Brain microvascular endothelial cell (primary cell): ENCODE results near the gene CDV3.

Experiments
- DNase-seq: peaks from one replicate; pipeline ENCODE4 v3.0.0-alpha.2; 2020
- H3K27ac ChIP-seq: fragments of 250-450 bp; sonication (Bioruptor Pico); 2 replicates; pipeline ENCODE4 v1.5.1; 2020; ENCODE audit warnings: mild to moderate bottlenecking, moderate library complexity
- H3K27me3 ChIP-seq: fragments of 250-450 bp; sonication (Bioruptor Pico); replicated peaks from 2 replicates; pipeline ENCODE4 v1.5.1; 2020; ENCODE audit warnings: mild to moderate bottlenecking
- H3K36me3 ChIP-seq: fragments of 250-450 bp; sonication (Bioruptor Pico); replicated peaks from 2 replicates; pipeline ENCODE4 v1.5.1; 2020; ENCODE audit warnings: mild to moderate bottlenecking
- H3K4me3 ChIP-seq: 2 replicates; pipeline ENCODE4 v1.5.1; 2011; ENCODE audit warnings: low read depth, mild to moderate bottlenecking, control low read depth, low read length, moderate library complexity
- CTCF ChIP-seq: IDR thresholded peaks from 2 replicates; pipeline ENCODE4 v1.5.1; 2011; ENCODE audit warnings: low read depth, mild to moderate bottlenecking, moderate library complexity, low read length, control low read depth, inconsistent platforms; ENCODE audit errors: missing control alignments
- in situ Hi-C: cut with HindIII; loops from 2 replicates; pipeline ENCODE4 v1.10.0; 2017; ENCODE audit warnings: low sequenced_read_pairs, low pct_ligation_motif_present

The CDV3 gene

GRCh38 chr3:133591271-133591742 is 17.8 kb downstream of the CDV3 start:
- Histone ChIP-seq H3K27ac (peak overlapping the region; percentile 15), H3K4me3 (no peak overlapping the region)
- in situ Hi-C loops, result loop anchor here (25.0 kb wide), 1 partner anchor 104 kb away; no protein-coding TSS in a partner anchor

GRCh38 chr3:133592843-133593242 is 19.4 kb downstream of the CDV3 start:
- H3K4me3 ChIP-seq, result no peak overlapping the region
- H3K36me3 ChIP-seq, result peaks cover 17% of the 10 kb centered on the region
- no peak for TF ChIP-seq CTCF
- in situ Hi-C loops, result loop anchor here (25.0 kb wide), 1 partner anchor 106 kb away; no protein-coding TSS in a partner anchor
- no peaks in the 10 kb centered on the region for H3K27me3 ChIP-seq
- H3K27ac ChIP-seq, result no peak overlapping the region
- no peak for DNase-seq

More at GRCh38 chr3:133591271-133591742, 17.8 kb downstream of the CDV3 start:
- H3K36me3 ChIP-seq, result peaks cover 32% of the 10 kb centered on the region
- H3K27me3 ChIP-seq, result no peaks in the 10 kb centered on the region
- no peak for DNase-seq
- no peak for TF ChIP-seq CTCF

GRCh38 chr3:133593243-133593642 is 19.8 kb downstream of the CDV3 start:
- in situ Hi-C loops, result loop anchor here (25.0 kb wide), 1 partner anchor 106 kb away; no protein-coding TSS in a partner anchor
- Histone ChIP-seq H3K27me3 (no peaks in the 10 kb centered on the region), H3K36me3 (peaks cover 13% of the 10 kb centered on the region), H3K4me3 (no peak overlapping the region), H3K27ac (no peak overlapping the region)
- no peak for TF ChIP-seq CTCF
- DNase-seq, result no peak

- in situ Hi-C loops, result loop anchor here (25.0 kb wide), 1 partner anchor 108 kb away; no protein-coding TSS in a partner anchor
- no peak for TF ChIP-seq CTCF
- DNase-seq, result no peak
Measured at GRCh38 chr3:133595341-133595740, 21.9 kb downstream of the CDV3 start.

GRCh38 chr3:133598405-133598804 is 24.9 kb downstream of the CDV3 start:
- Histone ChIP-seq H3K27me3 (no peaks in the 10 kb centered on the region), H3K4me3 (no peak overlapping the region), H3K36me3 (no peaks in the 10 kb centered on the region), H3K27ac (no peak overlapping the region)
- in situ Hi-C loops, result loop anchor here (25.0 kb wide), 1 partner anchor 111 kb away; no protein-coding TSS in a partner anchor
- no peak for TF ChIP-seq CTCF
- DNase-seq, result no peak

More at GRCh38 chr3:133595341-133595740, 21.9 kb downstream of the CDV3 start:
- H3K4me3 ChIP-seq, result no peak overlapping the region
- H3K36me3 ChIP-seq, result no peaks in the 10 kb centered on the region
- H3K27ac ChIP-seq, result no peak overlapping the region
- no peaks in the 10 kb centered on the region for H3K27me3 ChIP-seq

- DNase-seq, result no peak
- Histone ChIP-seq H3K36me3 (no peaks in the 10 kb centered on the region), H3K27ac (no peak overlapping the region), H3K27me3 (no peaks in the 10 kb centered on the region), H3K4me3 (no peak overlapping the region)
- in situ Hi-C loops, result loop anchor here (25.0 kb wide), 1 partner anchor 112 kb away; no protein-coding TSS in a partner anchor
- TF ChIP-seq CTCF, result no peak
Measured at GRCh38 chr3:133599280-133599679, 25.8 kb downstream of the CDV3 start.
